HepG2 (cell line): Measurements from ENCODE around the gene SMPD3. TPM values are rescaled to one million over a fixed set of nuclear protein-coding genes. Genes with fewer than 3 reads are reported as not detected.

ENCODE experiments used
- ATAC-seq: fragments of 200-7000 bp; cut with Tn5 transposase; 3 replicates; pipeline ENCODE4 v1.9.1; 2020; ENCODE audit warnings: mild to moderate bottlenecking, moderate library complexity
- BruUV-seq: library from RNA; stranded (reverse); fragments of 400-500 nt; replicated peaks from 2 replicates; lab custom pipeline; 2021; lab: Mats Ljungman, UMichigan
- CTCF ChIA-PET: fragments of 300-600 bp; formaldehyde crosslinking; extraction: SDS; loops from one replicate; lab custom pipeline; 2021; ENCODE audit warnings: low total read pairs, inconsistent platforms, low intra/inter-chr PET ratio; lab: Yijun Ruan, JAX
- POLR2A ChIA-PET: fragments of 350-600 bp; sonication (Branson Sonifier 250); formaldehyde crosslinking; loops from one replicate; lab custom pipeline; 2020; ENCODE audit warnings: antibody characterized with exemption, inconsistent platforms; lab: Yijun Ruan, JAX
- DNase-seq: peaks from one replicate; pipeline ENCODE4 v3.0.0-alpha.2; 2015; ENCODE audit warnings: low spot score
- FAIRE-seq: peaks from 3 replicates; lab custom pipeline; 2011; peaks lifted over from hg19 to GRCh38; lab: Jason Lieb, UNC
- H2AFZ ChIP-seq: one replicate; pipeline ENCODE4 v1.6.1; 2011; ENCODE audit warnings: low read length, inconsistent platforms
- H3K27ac ChIP-seq: fragments of 300-600 bp; 3 replicates; pipeline ENCODE4 v1.8.0; 2011; ENCODE audit warnings: mixed run types, mild to moderate bottlenecking, mixed read lengths, low read length, inconsistent platforms; ENCODE audit not compliant: insufficient read depth; ENCODE audit errors: extremely low read length
- H3K27me3 ChIP-seq, 2 experiments: fragments of 200-600 bp in 1 of 2; 2 replicates in 1 of 2; 3 replicates in 1 of 2; pipeline versions ENCODE4 v1.6.0 to v1.8.0; 2011; ENCODE audit warnings: low read length in 2 of 2, mild to moderate bottlenecking in 2 of 2, moderate library complexity in 2 of 2, inconsistent platforms in 1 of 2; ENCODE audit not compliant: insufficient read depth in 2 of 2, control insufficient read depth in 1 of 2
- H3K36me3 ChIP-seq, 2 experiments: fragments of 200-600 bp in 1 of 2; replicated peaks in 1 of 2; 2 replicates in 1 of 2; 3 replicates in 1 of 2; pipeline versions ENCODE4 v1.5.1 to v1.8.0; 2011; ENCODE audit warnings: low read length in 2 of 2, inconsistent platforms in 1 of 2; ENCODE audit not compliant: insufficient read depth in 2 of 2, control insufficient read depth in 1 of 2
- H3K4me1 ChIP-seq: 2 replicates; pipeline ENCODE4 v1.5.1; 2012; ENCODE audit warnings: low read length, inconsistent platforms; ENCODE audit not compliant: insufficient read depth
- H3K4me2 ChIP-seq: 2 replicates; pipeline ENCODE4 v1.6.0; 2011; ENCODE audit warnings: low read depth, low read length, inconsistent platforms
- H3K4me3 ChIP-seq, 3 experiments: fragments of 200-600 bp in 1 of 3; sonication (generic), shearing (Covaris generic) in 1 of 3; replicated peaks in 1 of 3; 2 replicates each; pipeline ENCODE4 v1.5.1; 2011 to 2016; ENCODE audit warnings: low read length in 3 of 3, inconsistent platforms in 2 of 3, low read depth in 2 of 3, mild to moderate bottlenecking in 2 of 3, control low read depth in 1 of 3, mixed read lengths in 1 of 3; ENCODE audit not compliant: insufficient read depth in 1 of 3
- H3K79me2 ChIP-seq: one replicate; pipeline ENCODE4 v1.6.1; 2011; ENCODE audit warnings: low read length, inconsistent platforms; ENCODE audit not compliant: insufficient read depth
- H3K9ac ChIP-seq: 2 replicates; pipeline ENCODE4 v1.6.0; 2011; ENCODE audit warnings: mild to moderate bottlenecking, low read depth, low read length, inconsistent platforms; ENCODE audit not compliant: insufficient read depth
- H3K9me3 ChIP-seq: 2 replicates; pipeline ENCODE4 v1.5.1; 2012; ENCODE audit warnings: mild to moderate bottlenecking, low read length
- H4K20me1 ChIP-seq: 2 replicates; pipeline ENCODE4 v1.6.0; 2011; ENCODE audit warnings: inconsistent platforms, mild to moderate bottlenecking, low read length, moderate library complexity; ENCODE audit not compliant: insufficient read depth
- DNMT1 ChIP-seq: sonication (generic); formaldehyde crosslinking; IDR thresholded peaks from 2 replicates; pipeline ENCODE4 v1.5.1; 2020; ENCODE audit warnings: mild to moderate bottlenecking, missing genetic modification reagents
- E2F5 ChIP-seq: sonication (generic); formaldehyde crosslinking; conservative IDR thresholded peaks from 2 replicates; pipeline ENCODE4 v1.4.0; 2020; ENCODE audit warnings: missing genetic modification reagents
- FOXJ3 ChIP-seq: sonication (generic); formaldehyde crosslinking; IDR thresholded peaks from 2 replicates; pipeline ENCODE4 v1.4.0; 2020; ENCODE audit warnings: missing genetic modification reagents, mild to moderate bottlenecking, borderline replicate concordance
- FOXM1 ChIP-seq: sonication (generic); formaldehyde crosslinking; IDR thresholded peaks from 2 replicates; pipeline ENCODE4 v1.5.0; 2020; ENCODE audit warnings: missing genetic modification reagents
- HOXA5 ChIP-seq: sonication (generic); formaldehyde crosslinking; IDR thresholded peaks from 2 replicates; pipeline ENCODE4 v1.4.0; 2020; ENCODE audit warnings: missing genetic modification reagents
- KLF15 ChIP-seq: sonication (generic); formaldehyde crosslinking; IDR thresholded peaks from 2 replicates; pipeline ENCODE4 v1.8.1; 2023; ENCODE audit warnings: borderline replicate concordance, mild to moderate bottlenecking, inconsistent platforms, missing genetic modification reagents, mixed read lengths
- NFKB2 ChIP-seq: sonication (generic); formaldehyde crosslinking; IDR thresholded peaks from 2 replicates; pipeline ENCODE4 v1.4.0; 2020; ENCODE audit warnings: missing genetic modification reagents, borderline replicate concordance
- POLR2AphosphoS2 ChIP-seq: IDR thresholded peaks from 2 replicates; pipeline ENCODE4 v1.6.1; 2011; ENCODE audit warnings: low read depth, low read length, improper control_type of control experiment
- PREB ChIP-seq: sonication (generic); formaldehyde crosslinking; IDR thresholded peaks from 2 replicates; pipeline ENCODE4 v1.4.0; 2020; ENCODE audit warnings: missing genetic modification reagents
- SRSF9 ChIP-seq: fragments of 200-400 bp; formaldehyde crosslinking; IDR thresholded peaks from 2 replicates; pipeline ENCODE4 v1.6.1; 2018; ENCODE audit warnings: borderline replicate concordance, mild to moderate bottlenecking, low read depth, low read length; ENCODE audit not compliant: insufficient read depth, poor library complexity, severe bottlenecking
- SYNCRIP ChIP-seq: fragments of 200-400 bp; formaldehyde crosslinking; IDR thresholded peaks from 2 replicates; pipeline ENCODE4 v1.6.1; 2018; ENCODE audit warnings: mild to moderate bottlenecking, low read depth, low read length; ENCODE audit not compliant: insufficient read depth
- ZBTB4 ChIP-seq: sonication (generic); formaldehyde crosslinking; IDR thresholded peaks from 2 replicates; pipeline ENCODE4 v1.4.0; 2020; ENCODE audit warnings: missing genetic modification reagents, mild to moderate bottlenecking, borderline replicate concordance
- ZNF121 ChIP-seq: sonication (generic); formaldehyde crosslinking; IDR thresholded peaks from 2 replicates; pipeline ENCODE4 v1.5.0; 2020; ENCODE audit warnings: mild to moderate bottlenecking, missing genetic modification reagents
- WGBS: methylation state at CpG from one replicate; pipeline ENCODE4 v1.1.6; 2017; ENCODE audit warnings: low lambda C conversion rate; 5-methylcytosine and 5-hydroxymethylcytosine counted together
- in situ Hi-C: cut with HindIII; loops from 2 replicates; pipeline ENCODE4 v1.10.0; 2017; ENCODE audit warnings: low pct_unique_long_range_greater_than_20kb; ENCODE audit not compliant: extremely low pct_ligation_motif_present
- intact Hi-C: fragments of 100-400 bp; cut with micrococcal nuclease; formaldehyde crosslinking; loops from one replicate; pipeline ENCODE4 v1.10.0; 2022; ENCODE audit not compliant: unreplicated experiment
- polyA plus RNA-seq, 8 experiments: library from polyadenylated mRNA; depleted of rRNA in 3 of 8; stranded (reverse) in 7 of 8; unstranded in 1 of 8; fragments of >200 nt; fragmentation: Illumina TruSeq in 4 of 8; extraction: Trizol in 4 of 8; gene quantifications; 2 replicates each; pipeline versions ENCODE4 v1.2.1 to v1.2.3, GENCODE V29; 2011 to 2016; ENCODE audit warnings: low read depth in 4 of 8, missing spikeins in 1 of 8, mixed read lengths in 1 of 8; ENCODE audit not compliant: insufficient read depth in 1 of 8
- total RNA-seq, 5 experiments: library from RNA; depleted of rRNA; stranded (reverse); fragments of >200 nt; fragmentation: Illumina TruSeq; extraction: Trizol; gene quantifications; 2 replicates each; pipeline ENCODE4 v1.2.3, GENCODE V29; 2016; ENCODE audit warnings: low read depth in 1 of 5

Gene SMPD3
- total and polyA plus RNA-seq, 2 of the 13 experiments (the other 11 are each of a cell fraction or from before 2014, with no cell fraction given) = 0.07 to 0.32 TPM

- no peak overlapping the region for H2AFZ ChIP-seq
- H3K27me3 ChIP-seq = peaks cover 0 to 23% of the 10 kb centered on the region in 2 experiments; a peak in 2 of 5 replicates
- no peaks in the 10 kb centered on the region for H3K9me3 ChIP-seq
- no peak for DNase-seq
- H3K27ac ChIP-seq = no peak overlapping the region
- no peak for TF ChIP-seq HOXA5
- no peak for TF ChIP-seq SRSF9
- no peak for TF ChIP-seq ZNF121
- no peak for TF ChIP-seq FOXJ3
- no peak for TF ChIP-seq KLF15 (CRISPR knock-in tag)
- no peak for TF ChIP-seq DNMT1
- TF ChIP-seq SYNCRIP = no peak
- no peak for TF ChIP-seq PREB (CRISPR knock-in tag)
- no peak for TF ChIP-seq NFKB2 (CRISPR knock-in tag)
- TF ChIP-seq E2F5 (CRISPR knock-in tag) = no peak
- TF ChIP-seq FOXM1 = no peak
- TF ChIP-seq POLR2AphosphoS2 = no peak
- TF ChIP-seq ZBTB4 = no peak
- ATAC-seq = no peak
- H3K4me1 ChIP-seq = no peaks in the 10 kb centered on the region; the same call in 1 of the 2 replicates
- in situ Hi-C loops = no loop called here
- no peak overlapping the region for H3K9ac ChIP-seq
- WGBS = 54% methylated on average over 8 of the region's 8 CpGs
- H4K20me1 ChIP-seq = no peaks in the 10 kb centered on the region; the same call in 1 of the 2 replicates
- H3K4me3 ChIP-seq = no peak overlapping the region
- H3K36me3 ChIP-seq = no peaks in the 10 kb centered on the region
- H3K4me2 ChIP-seq = no peak overlapping the region
- FAIRE-seq = no peak
- CTCF ChIA-PET = no interaction called here
- intact Hi-C loops = no loop called here
- no peaks in the 10 kb centered on the region for H3K79me2 ChIP-seq
- POLR2A ChIA-PET = no interaction called here
- BruUV-seq = no TSS peak
These were observed 43.5 kb downstream of the SMPD3 start for GRCh38 chr16:68404736-68405345.
